Glomerular visceral epithelial cell (primary cell): Measurements from ENCODE around the gene CPNE7.
A peak's percentile ranks its signal among the peaks of the same experiment; 100 is the strongest.
"Not testable (repeated sequence)": the region's sequence is repeated elsewhere in the genome, so short reads cannot be mapped to it uniquely, and the experiment has no call there.

Source experiments
- DNase-seq: peaks from one replicate; pipeline ENCODE4 v3.0.0-alpha.2; 2016; ENCODE audit errors: extremely low spot score

The CPNE7 gene

GRCh38 chr16:89623511-89624261 is 48.1 kb downstream of the CPNE7 start:
- DNase-seq: peak; percentile 31

DNA sequence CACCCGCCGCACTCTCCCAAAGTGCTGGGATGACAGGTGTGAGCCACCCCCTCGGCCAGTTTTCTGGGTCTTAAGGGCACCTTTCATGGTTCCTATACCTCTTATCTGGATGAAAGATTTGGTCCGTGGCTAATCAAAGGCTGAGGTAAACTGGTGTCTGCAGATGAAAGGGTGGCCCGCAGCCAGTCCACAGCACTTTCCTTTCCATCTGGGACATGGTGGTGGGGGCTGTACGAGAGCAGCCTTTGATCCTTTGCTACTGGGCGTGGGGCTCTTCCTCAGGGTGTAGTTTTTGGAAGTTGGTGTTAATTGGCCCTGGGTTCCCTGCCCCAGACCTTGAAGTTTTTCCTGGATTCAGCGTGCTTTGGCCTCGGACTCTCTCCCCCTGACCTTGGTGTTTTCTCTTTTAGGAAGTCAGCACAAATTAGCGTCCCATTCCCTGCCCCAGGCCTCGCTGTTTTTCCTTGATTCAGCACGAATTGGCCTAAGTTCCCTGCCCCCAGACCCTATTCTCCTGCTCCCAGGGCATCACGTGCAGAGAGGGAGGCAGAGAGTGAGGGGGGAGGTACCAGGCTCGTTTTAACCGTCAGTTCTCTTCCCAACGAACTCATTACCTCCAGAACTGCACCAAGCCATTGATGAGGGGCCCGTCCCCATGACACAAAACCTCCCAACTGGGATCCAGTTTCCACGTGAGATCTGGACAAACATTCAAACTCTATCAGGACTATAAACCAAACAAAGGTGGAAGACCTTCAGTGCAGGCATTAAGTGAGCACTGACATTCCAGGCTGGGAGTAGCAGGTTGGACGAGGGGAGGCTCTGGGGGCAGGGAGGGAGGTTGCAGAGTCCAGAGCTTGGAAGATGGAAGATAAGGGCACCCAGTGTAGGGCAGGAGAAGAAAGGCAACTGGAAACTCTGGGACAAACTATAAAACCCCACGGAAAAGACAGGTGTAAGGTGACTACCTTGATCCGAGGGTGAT is 49.5 kb downstream of the CPNE7 start:
- no peak for DNase-seq

DNA sequence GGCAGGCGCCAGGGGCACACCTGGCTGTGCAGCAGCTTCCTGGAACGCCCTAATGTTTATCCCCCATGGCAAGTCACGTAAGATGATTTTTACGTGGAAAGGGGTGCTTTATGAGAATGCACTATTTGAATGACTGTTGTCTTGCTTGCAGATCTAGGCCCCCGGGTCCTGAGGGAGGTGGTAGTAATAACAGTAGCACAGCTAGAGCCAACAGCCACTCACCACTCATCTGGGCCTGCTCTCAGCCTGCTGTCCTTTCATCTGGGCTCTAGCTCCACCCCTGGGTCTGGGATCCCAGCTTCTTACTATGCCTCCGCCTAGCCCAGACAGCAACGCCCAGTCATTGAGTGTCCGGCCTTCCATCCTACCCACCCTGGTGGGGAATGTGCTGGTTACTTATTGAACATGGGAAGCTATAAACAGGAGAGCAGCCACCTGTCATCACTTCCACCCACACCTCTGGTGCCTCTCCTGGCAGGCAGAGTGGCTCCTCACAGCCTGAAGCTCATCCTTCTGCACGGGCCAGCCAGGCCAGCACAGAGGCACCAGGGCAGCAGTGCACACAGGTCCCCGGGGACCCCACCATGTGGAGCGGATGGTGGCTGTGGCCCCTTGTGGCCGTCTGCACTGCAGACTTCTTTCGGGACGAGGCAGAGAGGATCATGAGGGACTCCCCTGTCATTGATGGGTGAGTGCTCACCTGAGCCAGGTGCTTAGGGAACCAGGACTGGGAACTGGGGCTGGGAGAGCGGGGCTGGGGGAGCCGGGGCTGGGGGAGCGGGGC is 54.5 kb downstream of the CPNE7 start:
- no peak for DNase-seq

DNA sequence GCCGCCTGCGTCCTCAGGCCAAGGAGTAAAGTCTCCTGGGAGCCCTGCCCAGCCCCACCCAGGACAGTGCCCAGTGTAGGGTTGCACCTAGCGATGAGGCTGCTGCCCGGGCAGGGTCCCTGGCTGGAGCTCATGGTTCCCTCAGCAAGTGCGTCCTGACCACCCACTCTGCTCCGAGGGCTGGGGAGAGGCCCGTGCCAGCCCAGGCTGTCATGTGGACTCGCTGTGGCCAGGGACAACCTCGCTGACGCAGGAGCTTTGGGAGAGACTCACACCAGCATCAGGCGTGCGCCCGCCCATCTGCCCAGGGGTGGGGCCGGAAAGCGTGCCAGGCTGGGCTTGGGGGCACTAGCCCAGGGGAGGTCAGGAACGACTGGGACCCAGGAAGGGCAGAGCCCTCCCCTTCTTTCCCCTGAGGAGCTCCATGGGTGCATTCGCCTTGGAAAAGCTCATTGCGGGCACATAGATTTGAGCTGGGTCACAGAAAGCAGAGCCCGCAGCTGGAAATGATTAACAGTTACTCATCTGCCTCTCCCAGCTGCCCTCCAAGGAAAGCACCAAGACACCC is 57.6 kb downstream of the CPNE7 start:
- peak; percentile 93 for DNase-seq

DNA sequence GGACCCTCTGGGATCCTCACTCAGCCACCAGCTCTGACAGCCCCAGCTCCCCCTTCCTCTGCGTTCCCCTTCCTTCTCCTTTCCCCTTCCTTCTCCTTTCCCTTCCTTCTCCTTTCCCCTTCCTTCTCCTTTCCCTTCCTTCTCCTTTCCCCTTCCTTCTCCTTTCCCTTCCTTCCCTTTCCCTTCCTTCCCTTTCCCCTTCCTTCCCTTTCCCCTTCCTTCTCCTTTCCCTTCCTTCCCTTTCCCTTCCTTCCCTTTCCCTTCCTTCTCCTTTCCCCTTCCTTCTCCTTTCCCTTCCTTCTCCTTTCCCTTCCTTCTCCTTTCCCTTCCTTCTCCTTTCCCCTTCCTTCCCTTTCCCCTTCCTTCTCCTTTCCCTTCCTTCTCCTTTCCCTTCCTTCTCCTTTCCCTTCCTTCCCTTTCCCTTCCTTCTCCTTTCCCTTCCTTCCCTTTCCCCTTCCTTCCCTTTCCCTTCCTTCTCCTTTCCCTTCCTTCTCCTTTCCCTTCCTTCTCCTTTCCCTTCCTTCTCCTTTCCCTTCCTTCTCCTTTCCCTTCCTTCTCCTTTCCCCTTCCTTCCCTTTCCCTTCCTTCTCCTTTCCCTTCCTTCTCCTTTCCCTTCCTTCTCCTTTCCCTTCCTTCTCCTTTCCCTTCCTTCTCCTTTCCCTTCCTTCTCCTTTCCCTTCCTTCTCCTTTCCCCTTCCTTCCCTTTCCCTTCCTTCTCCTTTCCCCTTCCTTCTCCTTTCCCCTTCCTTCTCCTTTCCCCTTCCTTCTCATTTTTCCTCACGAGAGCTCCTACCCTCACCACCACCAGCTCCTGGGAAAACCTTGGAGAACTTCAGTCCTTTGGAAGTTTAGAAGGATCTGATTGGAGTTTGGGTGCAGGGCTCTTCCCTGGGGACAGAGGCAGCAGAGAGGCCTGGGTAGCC is 59.2 kb downstream of the CPNE7 start:
- DNase-seq: not testable (repeated sequence)

DNA sequence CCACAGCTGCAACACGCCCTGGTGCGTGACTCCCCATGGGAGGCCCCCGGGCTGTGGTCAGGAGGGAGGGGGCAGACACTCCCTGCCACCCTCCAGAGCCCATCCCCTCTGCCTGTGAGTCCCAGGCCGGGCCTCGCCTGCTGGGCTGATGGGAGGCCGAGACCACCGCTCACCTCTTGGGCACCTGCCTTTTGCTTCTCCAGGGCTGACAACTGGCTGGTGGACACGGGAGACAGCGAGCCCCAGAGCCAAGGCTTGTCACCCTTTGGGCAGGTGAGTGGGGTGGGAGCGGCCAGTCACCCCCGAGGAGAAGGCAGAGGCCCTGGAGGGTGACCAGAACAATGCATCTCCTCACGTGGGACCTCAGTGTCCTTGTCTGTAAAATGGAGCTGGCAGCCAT is 61.1 kb downstream of the CPNE7 start:
- no peak for DNase-seq

- no peak for DNase-seq
These were observed 61.8 kb downstream of the CPNE7 start for GRCh38 chr16:89637379-89637778.

GRCh38 chr16:89638455-89638854 is 62.9 kb downstream of the CPNE7 start:
- no peak for DNase-seq

DNA sequence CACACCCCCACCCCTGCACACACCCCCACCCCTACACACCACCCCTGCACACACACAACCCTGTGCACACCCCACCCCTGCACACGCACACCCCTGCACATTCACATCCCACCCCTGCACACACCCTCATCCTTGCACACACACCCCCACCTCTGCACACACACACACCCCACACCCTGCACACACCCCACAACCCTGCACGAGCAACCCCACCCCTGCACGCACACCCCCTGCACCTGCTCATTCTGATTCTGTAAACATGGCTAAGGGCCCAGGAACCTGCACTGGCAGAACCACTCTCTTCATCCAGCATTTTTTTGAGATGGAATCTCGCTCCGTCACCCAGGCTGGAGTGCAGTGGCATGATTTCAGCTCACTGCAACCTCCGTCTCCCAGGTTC is 63.8 kb downstream of the CPNE7 start:
- no peak for DNase-seq

DNA sequence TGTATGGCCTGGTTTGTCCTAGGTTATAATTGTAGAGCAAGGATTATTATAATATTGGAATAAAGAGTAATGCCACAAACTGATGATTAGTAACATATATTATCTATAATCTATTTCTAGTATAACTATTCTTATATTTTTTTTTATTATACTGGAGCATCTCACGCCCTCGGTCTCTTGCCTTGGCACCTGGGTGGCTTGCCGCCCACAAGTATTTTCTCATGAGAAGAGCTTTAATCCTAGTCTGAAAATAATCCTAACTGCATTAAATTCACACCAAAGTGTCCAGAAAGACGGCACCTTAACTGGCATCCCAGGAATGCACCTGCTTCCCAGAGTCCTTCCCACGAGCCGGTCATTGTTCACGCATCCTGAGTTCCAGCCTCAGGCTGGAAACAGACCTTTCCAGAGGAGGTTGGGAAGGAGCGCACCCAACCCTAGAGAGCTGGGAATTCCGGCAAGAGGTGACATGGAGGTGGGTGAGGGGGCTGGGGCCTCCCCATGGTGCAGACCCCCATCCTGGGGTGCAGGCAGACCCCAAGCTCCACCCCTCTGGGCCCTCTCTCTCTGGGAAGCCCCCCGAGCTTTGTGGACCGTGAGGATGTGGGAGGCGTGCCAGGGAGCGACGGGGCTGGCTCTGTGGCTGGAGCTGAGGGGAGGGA is 66.0 kb downstream of the CPNE7 start:
- no peak for DNase-seq

DNA sequence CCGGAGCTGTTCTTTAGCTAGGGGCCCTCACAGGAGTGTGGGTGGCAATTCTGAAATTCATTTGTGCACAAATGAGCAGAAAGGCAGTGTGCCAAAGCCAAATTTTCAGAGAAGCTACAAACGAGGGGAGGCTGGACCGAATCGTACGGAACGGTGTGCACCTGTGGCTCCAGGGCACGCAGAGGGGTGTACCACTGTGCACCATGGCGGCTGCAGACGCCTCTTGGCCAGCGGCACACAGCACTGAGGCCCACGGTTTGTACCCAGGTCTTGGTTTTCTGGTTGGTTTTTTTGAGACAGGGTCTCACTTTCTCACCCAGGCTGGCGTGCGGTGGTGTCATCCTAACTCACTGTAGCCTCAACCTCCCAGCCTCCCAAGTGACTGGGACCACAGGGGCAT is 67.0 kb downstream of the CPNE7 start:
- no peak for DNase-seq

DNA sequence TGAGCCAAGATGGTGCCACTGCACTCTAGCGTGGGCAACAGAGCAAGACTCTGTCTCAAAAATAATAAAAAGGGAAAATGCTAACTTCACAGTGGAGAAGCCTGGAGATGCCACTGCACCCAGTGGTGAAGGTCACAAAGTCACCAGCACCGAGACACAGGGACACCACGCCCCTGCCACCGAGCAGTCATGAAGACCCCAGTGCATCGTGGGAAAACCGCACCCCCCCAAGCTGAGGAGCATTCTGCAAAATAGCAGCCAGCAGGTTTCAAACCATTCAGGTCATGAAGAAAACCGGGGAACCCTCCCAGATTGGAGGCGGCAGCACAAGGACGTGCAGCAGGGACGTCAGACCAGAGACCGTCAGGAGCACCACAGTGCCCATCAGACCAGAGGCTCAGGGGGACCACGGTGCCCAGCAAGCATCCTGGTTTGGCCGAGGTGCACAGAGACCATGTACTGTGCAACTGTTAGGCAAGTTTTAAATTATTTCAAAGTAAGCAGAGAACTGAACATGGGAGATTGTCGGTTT is 68.3 kb downstream of the CPNE7 start:
- DNase-seq: no peak

DNA sequence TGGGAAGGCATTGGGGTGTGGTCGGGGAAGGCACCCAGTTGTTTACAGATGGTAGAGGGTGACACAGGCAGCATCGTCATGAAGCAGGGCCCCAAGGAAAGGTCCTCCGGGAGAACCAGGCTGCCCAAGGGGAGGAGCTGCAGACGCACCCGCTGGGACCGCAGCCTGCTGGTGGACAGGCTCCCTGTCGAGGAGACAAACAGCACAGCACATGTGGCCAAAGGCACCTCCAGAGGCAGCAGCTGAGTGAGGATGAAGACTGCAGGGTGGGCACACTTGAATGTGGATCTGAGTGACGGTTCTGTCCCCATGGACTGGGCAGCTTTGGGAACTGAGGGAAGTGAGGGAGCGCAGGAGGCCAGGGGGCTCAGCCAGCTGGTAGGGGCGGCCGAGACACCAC is 69.6 kb downstream of the CPNE7 start:
- no peak for DNase-seq

DNA sequence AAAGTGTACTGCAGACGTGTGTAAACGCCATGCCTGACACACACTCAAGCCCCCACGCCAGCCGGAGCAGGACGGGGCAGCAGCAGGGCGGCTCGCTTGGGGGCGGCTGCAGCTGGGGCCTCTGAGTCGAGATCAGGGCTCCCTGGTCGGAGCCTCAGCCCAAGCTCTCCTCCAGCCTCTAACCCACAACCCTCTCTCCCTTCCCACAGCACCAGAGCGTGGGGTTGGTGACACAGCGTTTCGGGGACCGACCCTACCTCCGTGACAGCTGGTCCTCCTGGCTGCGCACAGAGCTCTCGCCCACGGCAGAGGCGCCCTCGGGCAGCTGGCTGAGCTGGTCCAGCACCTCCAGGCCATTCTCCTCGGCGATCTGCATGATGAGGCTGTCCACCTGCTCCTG is 70.7 kb downstream of the CPNE7 start:
- DNase-seq: no peak
